Activated CD4-positive, alpha-beta memory T cell treated with anti-CD3 and anti-CD28 coated beads for 36 hours (primary cell): ENCODE results near the gene NME3. TPM values are rescaled to one million over a fixed set of nuclear protein-coding genes. Genes with fewer than 3 reads are reported as not detected.

ENCODE experiments used
- CTCF ChIA-PET: fragments of 350-600 bp; sonication (Branson Sonifier 250); formaldehyde crosslinking; loops from one replicate; lab custom pipeline; 2021; ENCODE audit warnings: antibody characterized with exemption, inconsistent platforms; lab: Charles Lee
- POLR2A ChIA-PET: fragments of 350-600 bp; sonication (Branson Sonifier 250); formaldehyde crosslinking; loops from one replicate; lab custom pipeline; 2021; ENCODE audit warnings: antibody characterized with exemption; lab: Charles Lee
- DNase-seq: peaks from one replicate; pipeline ENCODE4 v3.0.0-alpha.2; 2020
- H3K27ac Mint-ChIP-seq: one replicate; pipeline ENCODE4 v1.8.0; 2021; ENCODE audit warnings: mixed read lengths
- H3K27me3 Mint-ChIP-seq: one replicate; pipeline ENCODE4 v1.8.0; 2021; ENCODE audit warnings: mixed read lengths
- H3K36me3 Mint-ChIP-seq: one replicate; pipeline ENCODE4 v1.8.0; 2021; ENCODE audit warnings: mixed read lengths
- H3K4me1 Mint-ChIP-seq: one replicate; pipeline ENCODE4 v1.8.0; 2021; ENCODE audit warnings: low read depth, mixed read lengths
- H3K4me3 Mint-ChIP-seq: one replicate; pipeline ENCODE4 v1.8.0; 2021; ENCODE audit warnings: mild to moderate bottlenecking, mixed read lengths
- H3K9me3 Mint-ChIP-seq: one replicate; pipeline ENCODE4 v1.8.0; 2021; ENCODE audit warnings: mixed read lengths
- intact Hi-C: fragments of 100-400 bp; cut with micrococcal nuclease; formaldehyde crosslinking; loops from one replicate; pipeline ENCODE4 v1.15.1; 2023
- total RNA-seq, 2 experiments: library from RNA; stranded (reverse); gene quantifications; one replicate each; pipeline ENCODE4 v1.2.3, GENCODE V29; 2021

Gene NME3
- total RNA-seq, 2 experiments from 2014 or later, result 53.0 to 53.1 TPM

DNA sequence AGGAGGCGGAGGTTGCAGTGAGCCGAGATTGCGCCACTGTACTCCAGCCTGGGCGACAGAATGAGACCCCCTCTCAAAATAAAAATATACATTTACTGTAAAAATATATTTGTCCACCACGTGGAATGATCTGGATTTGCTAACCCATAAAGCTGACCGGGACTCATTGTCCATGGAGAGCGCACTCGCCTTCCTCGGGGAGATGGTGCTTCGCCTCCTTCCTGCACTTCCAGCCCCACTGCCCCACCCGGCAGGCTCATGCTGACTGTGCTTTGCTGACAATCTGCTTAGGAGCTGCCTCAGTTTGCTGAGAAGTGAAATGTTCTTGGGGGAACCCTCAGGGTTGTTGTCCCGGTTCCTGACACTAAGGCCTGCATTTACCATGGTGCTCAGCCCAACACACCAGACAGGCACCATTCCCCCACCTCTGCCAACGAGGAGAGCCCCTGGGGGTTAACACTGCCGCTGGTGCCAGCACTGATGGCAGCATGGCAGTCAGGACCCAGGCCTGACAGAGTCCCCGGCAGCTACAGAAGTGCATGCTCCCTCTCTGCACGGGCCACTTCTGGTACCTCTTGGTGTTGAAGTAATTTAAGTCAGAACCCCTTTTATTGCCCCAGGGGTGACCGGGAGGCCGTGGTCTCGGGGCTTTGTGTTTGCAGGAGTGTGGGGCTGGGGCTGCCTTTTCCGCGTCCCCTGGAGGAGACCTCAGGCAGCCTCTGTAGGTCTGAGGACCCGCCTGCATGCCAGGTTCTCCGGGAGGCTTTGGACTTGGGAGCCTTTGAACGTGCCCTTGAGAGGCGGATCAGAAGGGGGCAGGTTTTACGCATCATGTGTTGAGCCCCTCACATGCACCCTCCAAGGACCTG, 13.9 kb upstream of the NME3 start:
- peak overlapping the region; percentile 45 for H3K4me3 Mint-ChIP-seq
- intact Hi-C loops, result no loop called here
- H3K27ac Mint-ChIP-seq, result no peak overlapping the region
- no peaks in the 10 kb centered on the region for H3K9me3 Mint-ChIP-seq
- POLR2A ChIA-PET, result interaction anchor here (0.6 kb wide), 1 partner anchor 50 kb away, joined by 3 read pairs; no protein-coding TSS in a partner anchor
- no peaks in the 10 kb centered on the region for H3K27me3 Mint-ChIP-seq
- peaks cover 20% of the 10 kb centered on the region for H3K4me1 Mint-ChIP-seq
- DNase-seq, result no peak
- CTCF ChIA-PET, result interaction anchor here (3.5 kb wide), 1 partner anchor 12 kb away, joined by 42 read pairs; the partner anchor contains the start of genes EME2, MRPS34 and NME3
- H3K36me3 Mint-ChIP-seq, result peaks cover 6% of the 10 kb centered on the region

DNA sequence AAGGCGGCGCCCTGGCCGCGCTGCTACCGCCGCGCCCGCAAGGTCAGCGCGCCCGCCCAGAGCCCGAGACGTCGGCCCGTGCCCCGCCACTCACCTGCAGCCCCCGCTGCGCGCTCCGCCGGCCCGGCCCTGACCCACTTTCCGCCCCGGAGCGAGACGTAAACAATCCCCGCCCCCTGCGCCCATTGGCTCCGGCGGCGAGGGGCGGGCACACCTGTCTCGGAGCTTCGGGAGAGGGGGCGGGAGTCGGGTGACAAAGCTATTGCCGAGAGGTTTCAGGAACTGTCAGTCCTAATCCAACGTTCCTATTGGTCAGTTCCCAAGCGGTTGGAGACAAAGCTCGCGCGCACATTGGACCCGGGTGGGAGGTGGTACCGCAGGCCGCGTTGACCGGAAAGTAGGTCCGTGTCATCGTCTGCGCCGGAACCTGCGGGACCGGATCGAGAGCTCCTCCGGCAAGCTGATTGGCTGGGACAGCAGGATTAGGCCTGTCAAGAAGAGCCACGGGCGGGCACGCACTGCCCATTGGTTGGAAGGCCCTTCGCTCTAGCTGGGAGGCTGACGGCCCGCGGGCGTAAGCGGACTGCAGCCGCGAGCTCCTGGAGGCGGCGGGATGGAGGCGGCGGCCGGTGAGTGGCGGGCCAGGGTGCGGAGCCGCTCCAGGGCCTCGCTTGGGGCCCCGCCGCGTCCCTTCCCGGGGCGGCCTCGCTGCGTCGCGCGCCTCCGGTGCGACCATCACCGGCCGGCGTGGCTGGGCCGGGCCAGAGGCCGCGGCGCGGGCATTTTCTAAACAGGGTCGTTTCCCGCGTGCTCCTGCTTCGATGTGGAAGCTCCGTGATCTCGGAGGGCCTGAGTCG, 11.3 kb upstream of the NME3 start, which contains the start of the genes NUBP2 and SPSB3:
Gene NUBP2, plus strand, starts transcription at position 553 of the 857 bp plus-strand sequence. Its CDS starts 61 bp downstream, at position 614.
Gene SPSB3, minus strand, starts transcription at position 164 of the 857 bp plus-strand sequence. CDS start 1,088 bp downstream, outside the sequence.
- ChIA-PET POLR2A (interaction anchor here (0.5 to 5.4 kb wide), 15 partner anchors 9 to 404 kb away, joined by 3 to 56 read pairs (median 4); partner anchors contain the start of genes EME2, FAHD1, HAGH and MRPS34), CTCF (interaction anchor here (0.6 to 3.5 kb wide), 19 partner anchors 10 to 373 kb away, joined by 3 to 42 read pairs (median 3); partner anchors contain the start of genes EME2, FAHD1, HAGH and JPT2)
- peak within 1 kb of the TSS; percentile 92 for H3K4me3 Mint-ChIP-seq
- H3K27ac Mint-ChIP-seq, result peak within 1 kb of the TSS; percentile 78
- H3K36me3 Mint-ChIP-seq, result peaks cover 3% of the 10 kb centered on the region
- intact Hi-C loops, result loop anchor here (1.0 to 2.0 kb wide), 3 partner anchors 9 to 160 kb away; partner anchors contain the start of genes HAGH, MRPS34 and MSRB1
- H3K27me3 Mint-ChIP-seq, result no peaks in the 10 kb centered on the region
- H3K9me3 Mint-ChIP-seq, result no peaks in the 10 kb centered on the region
- peaks cover 20% of the 10 kb centered on the region for H3K4me1 Mint-ChIP-seq
- DNase-seq, result peak; percentile 100

DNA sequence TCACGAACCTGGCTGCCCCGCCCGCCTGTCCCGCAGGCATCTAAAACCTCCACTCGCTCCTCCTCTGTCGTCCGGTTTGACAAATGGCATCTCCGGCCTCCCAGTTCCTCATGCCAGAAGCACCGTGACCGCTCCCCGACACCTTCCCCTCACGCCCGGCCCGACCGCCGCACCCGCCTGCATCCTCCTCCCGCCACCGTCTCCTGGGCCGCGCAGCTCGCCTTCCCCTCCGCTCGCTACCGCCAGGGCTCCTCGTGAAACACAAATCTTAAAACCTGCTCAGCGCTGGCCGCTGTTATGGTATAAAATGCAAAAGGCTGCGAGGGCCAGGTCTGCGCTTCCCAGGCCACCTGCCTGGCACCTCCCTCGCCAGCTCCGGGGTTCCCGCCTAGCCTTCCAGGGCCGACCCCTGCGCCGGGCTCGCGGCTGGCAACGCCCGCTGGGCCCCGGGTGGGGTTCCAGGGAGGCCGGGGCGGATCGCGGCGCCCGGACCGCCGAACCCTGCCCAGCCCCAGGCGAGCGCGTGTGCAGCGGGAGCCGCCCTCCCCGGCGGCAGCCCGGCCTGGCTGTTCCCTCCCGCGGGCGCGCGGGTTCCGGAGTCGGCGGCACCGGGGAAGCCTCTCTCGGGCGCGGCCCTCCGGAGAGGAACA, 10.5 kb upstream of the NME3 start:
- peaks cover 20% of the 10 kb centered on the region for H3K4me1 Mint-ChIP-seq
- peaks cover 3% of the 10 kb centered on the region for H3K36me3 Mint-ChIP-seq
- no peaks in the 10 kb centered on the region for H3K27me3 Mint-ChIP-seq
- POLR2A ChIA-PET, result interaction anchor here (0.7 to 5.4 kb wide), 10 partner anchors 8 to 403 kb away, joined by 3 to 56 read pairs (median 4); partner anchors contain the start of genes EME2, FAHD1, HAGH and MRPS34
- H3K27ac Mint-ChIP-seq, result peak overlapping the region; percentile 65
- CTCF ChIA-PET, result interaction anchor here (0.9 to 3.5 kb wide), 11 partner anchors 9 to 374 kb away, joined by 3 to 42 read pairs (median 3); partner anchors contain the start of genes EME2, JPT2, MAPK8IP3 and MRPS34
- no peaks in the 10 kb centered on the region for H3K9me3 Mint-ChIP-seq
- peak; percentile 47 for DNase-seq
- H3K4me3 Mint-ChIP-seq, result peak overlapping the region; percentile 76
- intact Hi-C loops, result loop anchor here (1.0 to 2.0 kb wide), 3 partner anchors 9 to 161 kb away; partner anchors contain the start of genes HAGH, MRPS34 and MSRB1

GRCh38 chr16:1781254-1781653, 9.9 kb upstream of the NME3 start:
- intact Hi-C loops, result no loop called here
- Mint-ChIP-seq H3K36me3 (peaks cover 3% of the 10 kb centered on the region), H3K9me3 (no peaks in the 10 kb centered on the region), H3K4me1 (peaks cover 20% of the 10 kb centered on the region), H3K27ac (no peak overlapping the region), H3K4me3 (peak overlapping the region; percentile 76), H3K27me3 (no peaks in the 10 kb centered on the region)
- POLR2A ChIA-PET, result interaction anchor here (0.7 to 5.4 kb wide), 4 partner anchors 10 to 374 kb away, joined by 3 to 56 read pairs (median 3); partner anchors contain the start of genes EME2, MRPS34, NME3 and TRAF7
- CTCF ChIA-PET, result interaction anchor here (3.5 kb wide), 1 partner anchor 8 kb away, joined by 42 read pairs; the partner anchor contains the start of genes EME2, MRPS34 and NME3
- DNase-seq, result no peak

GRCh38 chr16:1780677-1781072, 9.3 kb upstream of the NME3 start:
- DNase-seq, result no peak
- Mint-ChIP-seq H3K27ac (no peak overlapping the region), H3K9me3 (no peaks in the 10 kb centered on the region), H3K4me3 (peak overlapping the region; percentile 76), H3K4me1 (peaks cover 20% of the 10 kb centered on the region), H3K36me3 (peaks cover 3% of the 10 kb centered on the region), H3K27me3 (no peaks in the 10 kb centered on the region)
- ChIA-PET CTCF (no interaction called here), POLR2A (interaction anchor here (1.0 to 5.4 kb wide), 3 partner anchors 10 to 375 kb away, joined by 3 to 56 read pairs (median 3); partner anchors contain the start of genes EME2, MRPS34, NME3 and TRAF7)
- intact Hi-C loops, result no loop called here

DNA sequence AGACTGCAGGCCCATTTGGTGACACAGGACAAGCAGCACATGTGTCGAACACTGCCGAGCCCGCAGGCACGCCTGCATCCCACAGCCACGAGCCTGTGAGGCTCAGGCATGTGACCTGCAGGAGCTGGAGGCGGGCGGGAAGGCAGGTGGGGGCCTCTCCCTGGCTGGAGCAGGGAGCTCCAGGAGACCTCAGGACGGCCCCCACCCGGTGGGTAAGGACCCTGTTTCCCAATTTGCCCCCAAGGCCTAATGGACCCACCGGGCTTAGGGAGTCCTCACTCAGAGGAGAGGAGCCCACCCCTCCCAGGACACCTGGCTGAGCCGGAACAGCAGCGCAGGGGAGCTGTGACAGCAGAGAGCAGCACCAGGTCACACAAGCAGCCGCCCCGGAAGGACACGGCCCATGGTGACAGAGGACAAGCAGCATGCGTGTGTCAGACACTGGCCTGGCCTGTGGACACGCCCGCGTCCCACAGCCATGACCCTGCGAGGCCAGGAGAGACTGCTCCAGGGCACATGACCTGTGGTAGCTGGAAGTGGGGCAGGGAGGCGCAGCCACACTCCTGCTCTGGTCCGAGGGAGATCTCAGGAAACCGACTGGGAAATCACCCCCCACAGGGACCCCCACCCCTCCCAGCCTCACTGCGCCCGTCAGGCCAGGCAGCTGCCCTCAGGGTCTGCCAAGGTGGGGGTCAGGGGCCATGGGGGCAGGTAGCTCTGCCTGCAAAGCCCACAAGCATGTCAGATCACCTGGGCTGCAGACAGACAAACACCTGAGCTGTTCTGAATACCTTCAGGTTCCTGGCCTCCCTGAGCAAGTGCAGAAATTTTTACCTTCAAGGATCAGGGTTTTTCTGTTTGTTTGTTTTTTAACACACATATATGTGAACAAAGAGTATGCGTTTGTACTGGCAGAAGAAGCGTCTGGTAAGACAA, 8.7 kb upstream of the NME3 start:
- ChIA-PET CTCF (no interaction called here), POLR2A (interaction anchor here (1.0 to 5.4 kb wide), 3 partner anchors 9 to 375 kb away, joined by 3 to 56 read pairs (median 3); partner anchors contain the start of genes EME2, MRPS34, NME3 and TRAF7)
- intact Hi-C loops, result no loop called here
- Mint-ChIP-seq H3K36me3 (peaks cover 3% of the 10 kb centered on the region), H3K27me3 (no peaks in the 10 kb centered on the region), H3K9me3 (no peaks in the 10 kb centered on the region), H3K4me3 (peak overlapping the region; percentile 32), H3K4me1 (peaks cover 16% of the 10 kb centered on the region), H3K27ac (peak overlapping the region; percentile 49)
- DNase-seq, result no peak

DNA sequence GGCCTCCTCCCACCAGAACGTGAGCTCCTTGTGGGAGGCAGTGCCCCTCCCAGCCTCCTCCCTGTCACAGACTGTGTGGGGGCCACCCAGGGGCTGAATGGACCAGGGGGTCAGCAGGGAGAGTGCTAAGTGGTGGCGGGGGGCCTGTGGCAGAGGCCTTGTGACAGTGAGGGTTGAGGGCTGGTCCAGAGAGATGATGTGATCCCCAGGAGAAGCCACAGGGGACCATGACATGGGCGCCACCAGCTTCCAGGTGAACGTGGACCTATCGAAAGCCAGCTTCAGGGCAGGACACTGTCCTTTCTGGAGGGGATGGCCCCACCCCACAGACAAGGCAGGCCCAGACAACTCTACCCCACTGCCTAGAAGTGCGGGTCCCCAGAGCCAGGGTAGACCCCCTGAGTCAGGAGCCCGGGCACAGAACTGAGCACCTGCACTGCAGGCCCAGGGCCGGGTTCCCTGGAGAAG, 7.9 kb upstream of the NME3 start:
- CTCF ChIA-PET, result no interaction called here
- DNase-seq, result no peak
- Mint-ChIP-seq H3K27ac (no peak overlapping the region), H3K4me3 (no peak overlapping the region), H3K9me3 (no peaks in the 10 kb centered on the region), H3K4me1 (peaks cover 14% of the 10 kb centered on the region), H3K27me3 (no peaks in the 10 kb centered on the region), H3K36me3 (peaks cover 3% of the 10 kb centered on the region)
- intact Hi-C loops, result no loop called here
- POLR2A ChIA-PET, result interaction anchor here (5.4 kb wide), 1 partner anchor 9 kb away, joined by 56 read pairs; the partner anchor contains the start of genes EME2, MRPS34 and NME3

GRCh38 chr16:1778200-1779179, 7.1 kb upstream of the NME3 start:
- intact Hi-C loops, result no loop called here
- POLR2A ChIA-PET, result interaction anchor here (5.4 kb wide), 1 partner anchor 8 kb away, joined by 56 read pairs; the partner anchor contains the start of genes EME2, MRPS34 and NME3
- H3K9me3 Mint-ChIP-seq, result no peaks in the 10 kb centered on the region
- H3K27ac Mint-ChIP-seq, result no peak overlapping the region
- no peak for DNase-seq
- CTCF ChIA-PET, result no interaction called here
- H3K4me3 Mint-ChIP-seq, result no peak overlapping the region
- no peaks in the 10 kb centered on the region for H3K27me3 Mint-ChIP-seq
- H3K36me3 Mint-ChIP-seq, result peaks cover 3% of the 10 kb centered on the region
- H3K4me1 Mint-ChIP-seq, result peaks cover 15% of the 10 kb centered on the region
